HEK293 (cell line): Measurements from ENCODE around the gene CSF3.

Source experiments
- CTCF ChIP-seq: fragments of 450-650 bp; formaldehyde crosslinking; IDR thresholded peaks from 2 replicates; pipeline ENCODE4 v1.5.1; 2016; ENCODE audit warnings: missing biosample characterization, missing genetic modification characterization
- IKZF3 ChIP-seq: fragments of 450-650 bp; IDR thresholded peaks from 2 replicates; pipeline ENCODE4 v1.5.0; 2018; ENCODE audit warnings: missing biosample characterization, mild to moderate bottlenecking, missing genetic modification characterization, moderate library complexity
- PRDM10 ChIP-seq: fragments of 450-650 bp; formaldehyde crosslinking; IDR thresholded peaks from 2 replicates; pipeline ENCODE4 v1.5.1; 2016; ENCODE audit warnings: missing biosample characterization, missing genetic modification characterization
- TRIM28 ChIP-seq: IDR thresholded peaks from 2 replicates; pipeline ENCODE4 v1.6.1; 2011; ENCODE audit warnings: low read length, control low read depth, borderline replicate concordance
- TSHZ1 ChIP-seq: fragments of 450-650 bp; formaldehyde crosslinking; IDR thresholded peaks from 2 replicates; pipeline ENCODE4 v1.5.1; 2016; ENCODE audit warnings: missing biosample characterization, missing genetic modification characterization, borderline replicate concordance
- ZBTB11 ChIP-seq: fragments of 450-650 bp; formaldehyde crosslinking; conservative IDR thresholded peaks from 2 replicates; pipeline ENCODE4 v1.5.1; 2016; ENCODE audit warnings: low read depth, missing biosample characterization, missing genetic modification characterization
- ZBTB44 ChIP-seq: fragments of 450-650 bp; IDR thresholded peaks from 2 replicates; pipeline ENCODE4 v1.5.1; 2018; ENCODE audit warnings: missing biosample characterization, mild to moderate bottlenecking, missing genetic modification characterization
- ZNF121 ChIP-seq: fragments of 450-650 bp; formaldehyde crosslinking; IDR thresholded peaks from 2 replicates; pipeline ENCODE4 v1.5.1; 2016; ENCODE audit warnings: missing biosample characterization, missing genetic modification characterization
- ZNF146 ChIP-seq: fragments of 450-650 bp; formaldehyde crosslinking; IDR thresholded peaks from 2 replicates; pipeline ENCODE4 v1.5.1; 2016; ENCODE audit warnings: missing biosample characterization, missing genetic modification characterization
- ZNF624 ChIP-seq: fragments of 450-650 bp; formaldehyde crosslinking; IDR thresholded peaks from 2 replicates; pipeline ENCODE4 v1.5.1; 2017; ENCODE audit warnings: missing biosample characterization, missing genetic modification characterization

GRCh38 chr17:40026816-40027613 lies 11.8 kb downstream of the CSF3 start:
- no peak for TF ChIP-seq TRIM28
- TF ChIP-seq CTCF (tag by site-specific recombination): peak; percentile 82
- TF ChIP-seq PRDM10 (tag by site-specific recombination): no peak
- no peak for TF ChIP-seq ZNF121 (tag by site-specific recombination)
- TF ChIP-seq ZNF624 (tag by site-specific recombination): no peak
- no peak for TF ChIP-seq ZBTB11 (tag by site-specific recombination)
- TF ChIP-seq ZBTB44 (tag by site-specific recombination): no peak
- TF ChIP-seq TSHZ1 (tag by site-specific recombination): no peak
- no peak for TF ChIP-seq ZNF146
- no peak for TF ChIP-seq IKZF3 (tag by site-specific recombination)
